HG03175 (cell line): ENCODE results near the gene MCRIP2.

Experiments used
- ATAC-seq: cut with Tn5 transposase; IDR thresholded peaks from one replicate; pipeline ENCODE4 v1.9.1; 2021; ENCODE audit warnings: mild to moderate bottlenecking, moderate library complexity; ENCODE audit not compliant: unreplicated experiment

Gene MCRIP2

GRCh38 chr16:631808-632358 is 9.7 kb upstream of the MCRIP2 start:
- no peak for ATAC-seq

- no peak for ATAC-seq
Observed at GRCh38 chr16:632486-633335, 8.9 kb upstream of the MCRIP2 start.

GRCh38 chr16:633336-634050 is 8.1 kb upstream of the MCRIP2 start:
- ATAC-seq, result no peak

- ATAC-seq, result no peak
Observed at GRCh38 chr16:634051-634670, 7.5 kb upstream of the MCRIP2 start.

- ATAC-seq, result no peak
Observed at GRCh38 chr16:634996-635395, 6.6 kb upstream of the MCRIP2 start.

- no peak for ATAC-seq
Observed at GRCh38 chr16:635573-636205, 5.9 kb upstream of the MCRIP2 start.

- peak; percentile 81 for ATAC-seq
Observed at GRCh38 chr16:636206-637080, 5.2 kb upstream of the MCRIP2 start, which contains the start of gene METTL26. TSS of gene METTL26 (minus strand) at chr16:636305. CDS start at chr16:636290, 15 bp downstream.

- no peak for ATAC-seq
Observed at GRCh38 chr16:637081-638018, 4.3 kb upstream of the MCRIP2 start.

- ATAC-seq, result no peak
Observed at GRCh38 chr16:638034-638543, 3.5 kb upstream of the MCRIP2 start.

- ATAC-seq, result no peak
Observed at GRCh38 chr16:638836-639235, 2.8 kb upstream of the MCRIP2 start.

GRCh38 chr16:640614-641013 is 1.0 kb upstream of the MCRIP2 start:
- no peak for ATAC-seq

GRCh38 chr16:642189-643049 is 791 bp downstream of the MCRIP2 start:
- ATAC-seq, result peak; percentile 49

GRCh38 chr16:643050-643368 is 1.4 kb downstream of the MCRIP2 start:
- no peak for ATAC-seq

- no peak for ATAC-seq
Observed at GRCh38 chr16:644556-644955, 2.9 kb downstream of the MCRIP2 start.

- no peak for ATAC-seq
Observed at GRCh38 chr16:645852-646678, 4.4 kb downstream of the MCRIP2 start.

GRCh38 chr16:646679-647172 is 5.1 kb downstream of the MCRIP2 start:
- ATAC-seq, result no peak
